Mucosa of descending colon (tissue), 3 donors: ENCODE results near the gene SLC16A4. TPM values are rescaled to one million over a fixed set of nuclear protein-coding genes. Genes with fewer than 3 reads are reported as not detected.
A peak's percentile ranks its signal among the peaks of the same experiment; 100 is the strongest.

Experiments
- ATAC-seq: fragments of 200-7000 bp; cut with Tn5 transposase; one replicate; pipeline ENCODE4 v1.9.1; 2020; ENCODE audit warnings: mild to moderate bottlenecking, moderate library complexity
- DNase-seq, 3 donors: peaks; one replicate each; pipeline ENCODE4 v3.0.0-alpha.2; 2020
- H3K36me3 ChIP-seq: fragments of 200-600 bp; one replicate; pipeline ENCODE4 v1.8.0; 2021; ENCODE audit warnings: low read depth, mild to moderate bottlenecking
- H3K4me1 ChIP-seq: fragments of 200-600 bp; one replicate; pipeline ENCODE4 v1.8.0; 2021; ENCODE audit warnings: low read depth, mild to moderate bottlenecking
- H3K4me3 ChIP-seq: fragments of 200-600 bp; one replicate; pipeline ENCODE4 v1.8.0; 2021; ENCODE audit warnings: mild to moderate bottlenecking
- H3K9me3 ChIP-seq: fragments of 200-600 bp; one replicate; pipeline ENCODE4 v1.8.0; 2021; ENCODE audit warnings: mild to moderate bottlenecking
- CTCF ChIP-seq: fragments of 200-600 bp; IDR thresholded peaks from one replicate; pipeline ENCODE4 v1.8.0; 2022; ENCODE audit warnings: antibody characterized with exemption, mild to moderate bottlenecking
- intact Hi-C, 2 donors: fragments of 100-400 bp; cut with DNase I in 1 of 2; cut with micrococcal nuclease in 1 of 2; formaldehyde crosslinking; loops; one replicate each; pipeline versions ENCODE4 v1.11.0 to v1.11.1; 2022; cut with DNase I, micrococcal nuclease
- total RNA-seq, 3 donors: library from RNA; stranded (reverse); fragmentation: NEBNext Ultra II Directional in 2 of 3; extraction: Animal tissue kit (Norgen Biotek cat#: 25700) in 2 of 3; gene quantifications; one replicate each; pipeline versions ENCODE4 v1.2.1 to v1.2.4, GENCODE V29; 2021 to 2023
- donor health status: DM: no; HTN: no; CAD: no; lungs with moderate emphysema.
- donor health status: DM: no; HTN: no; CAD: no.
- donor health status: DM: no; HTN: yes; CAD: no.

The SLC16A4 gene
- total RNA-seq, 3 donors from 2014 or later: 0.67 to 4.4 (median 1.8) TPM

- no peak for ATAC-seq
- Histone ChIP-seq H3K9me3 (no peaks in the 10 kb centered on the region), H3K36me3 (no peaks in the 10 kb centered on the region), H3K4me3 (no peak overlapping the region), H3K4me1 (no peaks in the 10 kb centered on the region)
- intact Hi-C loops: no loop called here
- DNase-seq: no peak
- no peak for TF ChIP-seq CTCF
These were observed 10.0 kb downstream of the SLC16A4 start for GRCh38 chr1:110380672-110381283.

DNA sequence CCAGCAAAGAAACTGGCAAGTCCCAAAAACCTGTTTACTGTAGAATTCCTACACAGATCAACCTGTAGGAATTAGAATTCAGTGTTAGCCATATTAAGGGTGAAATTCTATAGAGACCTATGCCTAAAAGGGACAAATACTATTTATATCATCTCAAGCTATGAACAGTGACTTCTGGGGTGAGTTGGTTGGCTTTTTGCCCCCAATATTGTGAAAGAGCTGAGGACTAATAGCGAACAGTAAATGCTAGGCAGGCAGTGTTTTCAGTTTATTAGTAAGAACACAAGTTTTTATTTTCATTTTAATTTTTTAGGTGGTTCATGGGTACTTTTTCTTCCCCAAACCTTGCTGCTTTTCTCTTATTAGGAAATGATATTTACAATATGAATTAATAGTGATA, 15.3 kb downstream of the SLC16A4 start:
- no peak for ATAC-seq
- Histone ChIP-seq H3K36me3 (no peaks in the 10 kb centered on the region), H3K4me1 (no peaks in the 10 kb centered on the region), H3K9me3 (no peaks in the 10 kb centered on the region), H3K4me3 (no peak overlapping the region)
- intact Hi-C loops: no loop called here
- DNase-seq: no peak
- TF ChIP-seq CTCF: no peak

- no peak for TF ChIP-seq CTCF
- intact Hi-C loops: no loop called here
- DNase-seq (no peak), ATAC-seq (peak; percentile 55)
- Histone ChIP-seq H3K9me3 (no peaks in the 10 kb centered on the region), H3K36me3 (no peaks in the 10 kb centered on the region), H3K4me1 (no peaks in the 10 kb centered on the region), H3K4me3 (no peak overlapping the region)
These were observed 20.0 kb downstream of the SLC16A4 start for GRCh38 chr1:110370827-110371226.

DNA sequence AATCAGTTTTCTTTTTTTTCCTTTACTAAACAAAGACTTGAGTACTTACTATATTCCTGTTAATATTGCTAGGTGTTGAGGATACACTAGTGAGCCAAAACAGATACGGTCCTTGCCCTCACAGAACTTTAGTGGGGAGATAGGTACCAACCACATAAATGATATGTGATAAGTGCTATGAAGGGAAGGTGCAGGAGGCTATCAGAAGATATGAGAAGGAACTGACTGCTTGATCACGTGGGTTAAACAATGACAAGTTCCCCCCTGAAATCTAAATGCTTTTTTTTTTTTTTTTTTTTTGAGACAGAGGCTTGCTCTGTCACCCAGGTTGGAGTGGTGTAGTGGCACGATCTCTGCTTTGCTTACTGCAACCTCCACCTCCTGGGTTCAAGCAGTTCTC, 26.6 kb downstream of the SLC16A4 start:
- ATAC-seq (no peak), DNase-seq (no peak)
- intact Hi-C loops: no loop called here
- no peaks in the 10 kb centered on the region for H3K36me3 ChIP-seq
- H3K4me1 ChIP-seq: no peaks in the 10 kb centered on the region
- no peaks in the 10 kb centered on the region for H3K9me3 ChIP-seq
- TF ChIP-seq CTCF: no peak
- no peak overlapping the region for H3K4me3 ChIP-seq

DNA sequence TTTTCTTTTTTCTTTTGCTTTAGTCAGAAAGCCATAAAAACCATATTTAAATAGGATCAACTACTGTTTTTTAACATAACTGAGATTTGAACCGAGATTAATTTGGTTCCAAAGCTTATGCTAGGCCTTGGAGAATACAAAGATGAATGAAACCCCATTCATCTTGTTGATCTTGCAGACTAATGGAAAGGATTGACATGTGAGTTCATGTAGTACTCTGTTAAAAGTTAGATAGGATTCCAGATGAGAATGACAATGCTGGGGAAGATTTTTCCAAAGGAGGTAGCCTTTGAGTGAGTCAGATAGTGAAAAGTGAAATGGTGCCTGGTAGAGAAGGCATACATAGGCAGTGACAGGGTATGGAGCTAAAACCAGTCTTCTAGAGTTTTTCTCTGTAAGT, 29.0 kb downstream of the SLC16A4 start:
- intact Hi-C loops: no loop called here
- peaks cover under 1% of the 10 kb centered on the region for H3K4me1 ChIP-seq
- no peak for DNase-seq
- no peak overlapping the region for H3K4me3 ChIP-seq
- H3K9me3 ChIP-seq: no peaks in the 10 kb centered on the region
- H3K36me3 ChIP-seq: no peaks in the 10 kb centered on the region
- no peak for TF ChIP-seq CTCF
- no peak for ATAC-seq

- Histone ChIP-seq H3K36me3 (no peaks in the 10 kb centered on the region), H3K4me1 (peaks cover 8% of the 10 kb centered on the region), H3K4me3 (no peak overlapping the region), H3K9me3 (no peaks in the 10 kb centered on the region)
- no peak for DNase-seq
- ATAC-seq: no peak
- TF ChIP-seq CTCF: no peak
- intact Hi-C loops: no loop called here
These were observed 30.4 kb downstream of the SLC16A4 start for GRCh38 chr1:110360431-110360830.
